GM12878 (cell line): ENCODE results near the gene ANO2. TPM values are rescaled to one million over a fixed set of nuclear protein-coding genes. Genes with fewer than 3 reads are reported as not detected.

Source experiments
- ATAC-seq: fragments of 200-7000 bp; cut with Tn5 transposase; 3 replicates; pipeline ENCODE4 v1.9.1; 2020; ENCODE audit warnings: mild to moderate bottlenecking, moderate library complexity
- BruUV-seq: library from RNA; stranded (reverse); fragments of 400-500 nt; replicated peaks from 2 replicates; lab custom pipeline; 2021; lab: Mats Ljungman, UMichigan
- CTCF ChIA-PET: fragments of 300-600 bp; sonication (Branson Sonifier 250); formaldehyde crosslinking; extraction: SDS; loops from one replicate; lab custom pipeline; 2021; ENCODE audit warnings: inconsistent platforms; lab: Yijun Ruan, JAX
- POLR2A ChIA-PET: fragments of 350-600 bp; formaldehyde crosslinking; extraction: SDS; loops from one replicate; lab custom pipeline; 2021; ENCODE audit warnings: inconsistent platforms; lab: Charles Lee
- RAD21 ChIA-PET: fragments of 300-600 bp; sonication (Branson Sonifier 250); formaldehyde crosslinking; loops from one replicate; lab custom pipeline; 2023; ENCODE audit warnings: antibody characterized with exemption; ENCODE audit not compliant: unreplicated experiment; lab: Charles Lee
- SMC1A ChIA-PET: fragments of 300-600 bp; sonication (Branson Sonifier 250); formaldehyde crosslinking; loops from one replicate; lab custom pipeline; 2023; ENCODE audit not compliant: unreplicated experiment, uncharacterized antibody; lab: Charles Lee
- DNase-seq: peaks from one replicate; pipeline ENCODE4 v3.0.0-alpha.2; 2011; ENCODE audit warnings: low read depth, low spot score
- FAIRE-seq: peaks from 3 replicates; lab custom pipeline; 2011; peaks lifted over from hg19 to GRCh38; lab: Jason Lieb, UNC
- H2AFZ ChIP-seq: 2 replicates; pipeline ENCODE4 v1.6.0; 2011; ENCODE audit warnings: low read depth, low read length, control low read depth; ENCODE audit not compliant: control insufficient read depth
- H3K27ac ChIP-seq: 2 replicates; pipeline ENCODE4 v1.5.1; 2011; ENCODE audit warnings: control low read depth; ENCODE audit not compliant: control insufficient read depth, insufficient read depth
- H3K27me3 ChIP-seq, 2 experiments: replicated peaks in 1 of 2; 2 replicates each; pipeline versions ENCODE4 v1.6.0 to v1.6.1; 2011; ENCODE audit warnings: low read length in 1 of 2; ENCODE audit not compliant: control insufficient read depth in 2 of 2, insufficient read depth in 2 of 2
- H3K36me3 ChIP-seq, 2 experiments: 2 replicates each; pipeline ENCODE4 v1.5.1; 2011; ENCODE audit warnings: low read length in 1 of 2; ENCODE audit not compliant: control insufficient read depth in 2 of 2, insufficient read depth in 2 of 2
- H3K4me1 ChIP-seq: 2 replicates; pipeline ENCODE4 v1.6.1; 2011; ENCODE audit warnings: mild to moderate bottlenecking, low read length, moderate library complexity, mixed read lengths; ENCODE audit not compliant: control insufficient read depth, insufficient read depth
- H3K4me2 ChIP-seq: 2 replicates; pipeline ENCODE4 v1.6.0; 2011; ENCODE audit warnings: control low read depth; ENCODE audit not compliant: control insufficient read depth, insufficient read depth
- H3K4me3 ChIP-seq: fragments of 200-600 bp; sonication (generic); 2 replicates; pipeline ENCODE4 v1.5.1; 2016
- H3K79me2 ChIP-seq: 2 replicates; pipeline ENCODE4 v1.6.0; 2011; ENCODE audit warnings: low read length; ENCODE audit not compliant: control insufficient read depth, insufficient read depth
- H3K9ac ChIP-seq: 2 replicates; pipeline ENCODE4 v1.8.0; 2011; ENCODE audit warnings: low read length, control low read depth, mixed read lengths; ENCODE audit not compliant: control insufficient read depth, insufficient read depth
- H3K9me3 ChIP-seq: replicated peaks from 3 replicates; pipeline ENCODE4 v1.5.1; 2011; ENCODE audit warnings: mild to moderate bottlenecking, low read length; ENCODE audit not compliant: control insufficient read depth, insufficient read depth
- H4K20me1 ChIP-seq: 2 replicates; pipeline ENCODE4 v1.6.0; 2011; ENCODE audit not compliant: control insufficient read depth, insufficient read depth
- JUND ChIP-seq: IDR thresholded peaks from 2 replicates; pipeline ENCODE4 v1.6.1; 2012; ENCODE audit warnings: low read depth, mild to moderate bottlenecking, low read length, improper control_type of control experiment, moderate library complexity
- NBN ChIP-seq: fragments of 450-650 bp; IDR thresholded peaks from 2 replicates; pipeline ENCODE4 v1.6.1; 2016
- NFXL1 ChIP-seq: fragments of 450-650 bp; IDR thresholded peaks from 2 replicates; pipeline ENCODE4 v1.6.1; 2017; ENCODE audit warnings: antibody characterized with exemption, mild to moderate bottlenecking, borderline replicate concordance
- RAD21 ChIP-seq: IDR thresholded peaks from 2 replicates; pipeline ENCODE4 v1.6.1; 2011; ENCODE audit warnings: mild to moderate bottlenecking, low read depth, low read length, moderate library complexity; ENCODE audit not compliant: insufficient read depth
- SMC3 ChIP-seq: IDR thresholded peaks from 2 replicates; pipeline ENCODE4 v1.6.1; 2011; ENCODE audit warnings: low read length, improper control_type of control experiment, borderline replicate concordance
- WGBS: methylation state at CpG from one replicate; pipeline ENCODE4 v1.1.6; 2016; ENCODE audit warnings: low lambda C conversion rate; ENCODE audit not compliant: insufficient replicate concordance, insufficient coverage; ENCODE audit errors: missing lambda C conversion rate; 5-methylcytosine and 5-hydroxymethylcytosine counted together
- in situ Hi-C: fragments of 300-500 bp; cut with MboI; formaldehyde crosslinking; loops from 9 replicates; pipeline ENCODE4 v1.14.3; 2018; ENCODE audit warnings: mixed read lengths
- intact Hi-C: fragments of 100-400 bp; cut with micrococcal nuclease; formaldehyde crosslinking; loops from one replicate; pipeline ENCODE4 v1.14.2; 2022; ENCODE audit not compliant: unreplicated experiment
- polyA plus RNA-seq, 11 experiments: library from polyadenylated mRNA; depleted of rRNA in 4 of 11; unstranded in 6 of 11; stranded (reverse) in 5 of 11; fragments of >200 nt; fragmentation: Nextera tagmentation in 4 of 11; fragmentation: Illumina TruSeq in 1 of 11; extraction: Ambion mirVana in 4 of 11; extraction: Trizol in 1 of 11; gene quantifications; 1 replicate in 1 of 11; 2 replicates in 10 of 11; pipeline versions ENCODE4 v1.2.1 to v1.2.3, GENCODE V29; 2011 to 2016; ENCODE audit warnings: inconsistent platforms in 2 of 11, missing spikeins in 2 of 11, low read depth in 1 of 11
- total RNA-seq, 4 experiments: library from RNA; depleted of rRNA in 3 of 4; stranded (reverse); fragments of >200 nt in 3 of 4; fragmentation: Illumina TruSeq in 1 of 4; extraction: Trizol in 1 of 4; gene quantifications; 2 replicates each; pipeline versions ENCODE4 v1.2.1 to v1.2.3, GENCODE V29; 2013 to 2021
- TF ChIP-seq, protein P1 (sequence below), 3 experiments: IDR thresholded peaks in 2 of 3; conservative IDR thresholded peaks in 1 of 3; 2 replicates each; pipeline ENCODE4 v1.5.1; 2011; ENCODE audit warnings: low read depth in 3 of 3, low read length in 3 of 3, mild to moderate bottlenecking in 3 of 3, control low read depth in 2 of 3, moderate library complexity in 2 of 3, inconsistent platforms in 1 of 3, mixed read lengths in 1 of 3; ENCODE audit not compliant: control insufficient read depth in 2 of 3, insufficient read depth in 1 of 3; ENCODE audit errors: extremely low read depth in 1 of 3

ANO2 gene
- total and polyA plus RNA-seq, 10 of the 15 experiments (the other 5 are each of a cell fraction or from before 2014, with no cell fraction given) = not detected

DNA sequence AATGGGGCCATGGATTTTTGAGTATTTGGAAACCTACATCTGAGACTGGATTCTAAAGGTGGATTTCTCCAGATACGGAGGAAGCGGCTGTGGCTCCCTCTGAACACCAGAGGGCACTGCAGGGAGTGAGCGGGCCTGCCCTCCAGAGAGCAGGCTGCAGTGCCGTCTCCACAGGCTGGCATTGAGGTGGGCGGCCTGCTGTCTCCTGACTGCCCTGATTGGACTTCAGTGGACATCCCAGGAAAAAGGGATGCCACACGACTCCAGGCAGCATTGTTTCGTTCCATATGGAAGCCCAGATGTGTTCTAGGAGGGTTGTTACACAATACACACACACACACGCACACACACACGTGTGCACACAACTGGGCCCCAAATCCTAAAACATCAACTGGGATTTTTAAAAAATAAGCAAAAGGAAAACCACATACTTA is 20.9 kb upstream of the ANO2 start:
- peaks cover 0 to 9% of the 10 kb centered on the region in 2 experiments for H3K27me3 ChIP-seq
- H3K4me1 ChIP-seq = no peaks in the 10 kb centered on the region
- H2AFZ ChIP-seq = no peak overlapping the region
- no peak overlapping the region for H3K4me3 ChIP-seq
- no peak for DNase-seq
- no peak overlapping the region for H3K9ac ChIP-seq
- no TSS peak for BruUV-seq
- H3K9me3 ChIP-seq = no peaks in the 10 kb centered on the region
- TF ChIP-seq SMC3 = peak; percentile 54; the same call in 1 of the 2 replicates
- no peak for TF ChIP-seq NFXL1
- no peak for TF ChIP-seq JUND
- TF ChIP-seq, protein P1, sequence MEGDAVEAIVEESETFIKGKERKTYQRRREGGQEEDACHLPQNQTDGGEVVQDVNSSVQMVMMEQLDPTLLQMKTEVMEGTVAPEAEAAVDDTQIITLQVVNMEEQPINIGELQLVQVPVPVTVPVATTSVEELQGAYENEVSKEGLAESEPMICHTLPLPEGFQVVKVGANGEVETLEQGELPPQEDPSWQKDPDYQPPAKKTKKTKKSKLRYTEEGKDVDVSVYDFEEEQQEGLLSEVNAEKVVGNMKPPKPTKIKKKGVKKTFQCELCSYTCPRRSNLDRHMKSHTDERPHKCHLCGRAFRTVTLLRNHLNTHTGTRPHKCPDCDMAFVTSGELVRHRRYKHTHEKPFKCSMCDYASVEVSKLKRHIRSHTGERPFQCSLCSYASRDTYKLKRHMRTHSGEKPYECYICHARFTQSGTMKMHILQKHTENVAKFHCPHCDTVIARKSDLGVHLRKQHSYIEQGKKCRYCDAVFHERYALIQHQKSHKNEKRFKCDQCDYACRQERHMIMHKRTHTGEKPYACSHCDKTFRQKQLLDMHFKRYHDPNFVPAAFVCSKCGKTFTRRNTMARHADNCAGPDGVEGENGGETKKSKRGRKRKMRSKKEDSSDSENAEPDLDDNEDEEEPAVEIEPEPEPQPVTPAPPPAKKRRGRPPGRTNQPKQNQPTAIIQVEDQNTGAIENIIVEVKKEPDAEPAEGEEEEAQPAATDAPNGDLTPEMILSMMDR (IDR thresholded peaks at IDR 0.05 in 2 of 3, conservative IDR thresholded peaks at IDR 0.05 in 1 of 3; ENCODE audit: control insufficient read depth in 2 of 3, extremely low read depth in 1 of 3, insufficient read depth in 1 of 3, low read depth in 3 of 3, low read length in 3 of 3) = peak; percentile 72 to 82 (median 77)
- peak; percentile 36; the same call in 1 of the 2 replicates for TF ChIP-seq RAD21
- TF ChIP-seq NBN = no peak
- FAIRE-seq = peak; percentile 66
- no peak overlapping the region for H3K27ac ChIP-seq
- ChIA-PET POLR2A (no interaction called here), CTCF (interaction anchor here (0.8 to 2.2 kb wide), 2 partner anchors 11 to 142 kb away, joined by 3 to 7 read pairs; no protein-coding TSS in a partner anchor), SMC1A (no interaction called here), RAD21 (no interaction called here)
- H3K4me2 ChIP-seq = no peak overlapping the region
- ATAC-seq = peak; percentile 97
- in situ Hi-C loops = no loop called here
- 20% methylated on average over 9 of the region's 9 CpGs for WGBS
- no peaks in the 10 kb centered on the region for H4K20me1 ChIP-seq
- intact Hi-C loops = loop anchor here (5.0 kb wide), 1 partner anchor 71 kb away; no protein-coding TSS in a partner anchor
- no peaks in the 10 kb centered on the region for H3K79me2 ChIP-seq
- no peaks in the 10 kb centered on the region for H3K36me3 ChIP-seq
